Measurements from ENCODE around the gene AMD1.
"Not testable (repeated sequence)": the region's sequence is repeated elsewhere in the genome, so short reads cannot be mapped to it uniquely, and the experiment has no call there.

GRCh38 chr6:110901601-110902000 is 27.0 kb downstream of the AMD1 start:
- not testable (repeated sequence) for TF ChIP-seq EZH2 (IDR thresholded peaks at IDR 0.05; ENCODE audit: borderline replicate concordance, low read depth, low read length, poor library complexity, severe bottlenecking)
- TF ChIP-seq, protein P1, sequence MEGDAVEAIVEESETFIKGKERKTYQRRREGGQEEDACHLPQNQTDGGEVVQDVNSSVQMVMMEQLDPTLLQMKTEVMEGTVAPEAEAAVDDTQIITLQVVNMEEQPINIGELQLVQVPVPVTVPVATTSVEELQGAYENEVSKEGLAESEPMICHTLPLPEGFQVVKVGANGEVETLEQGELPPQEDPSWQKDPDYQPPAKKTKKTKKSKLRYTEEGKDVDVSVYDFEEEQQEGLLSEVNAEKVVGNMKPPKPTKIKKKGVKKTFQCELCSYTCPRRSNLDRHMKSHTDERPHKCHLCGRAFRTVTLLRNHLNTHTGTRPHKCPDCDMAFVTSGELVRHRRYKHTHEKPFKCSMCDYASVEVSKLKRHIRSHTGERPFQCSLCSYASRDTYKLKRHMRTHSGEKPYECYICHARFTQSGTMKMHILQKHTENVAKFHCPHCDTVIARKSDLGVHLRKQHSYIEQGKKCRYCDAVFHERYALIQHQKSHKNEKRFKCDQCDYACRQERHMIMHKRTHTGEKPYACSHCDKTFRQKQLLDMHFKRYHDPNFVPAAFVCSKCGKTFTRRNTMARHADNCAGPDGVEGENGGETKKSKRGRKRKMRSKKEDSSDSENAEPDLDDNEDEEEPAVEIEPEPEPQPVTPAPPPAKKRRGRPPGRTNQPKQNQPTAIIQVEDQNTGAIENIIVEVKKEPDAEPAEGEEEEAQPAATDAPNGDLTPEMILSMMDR (conservative IDR thresholded peaks at IDR 0.05; ENCODE audit: low read depth, low read length), result not testable (repeated sequence)
